BE2C (cell line): Measurements from ENCODE around the gene AKAP13.

Experiments used
- DNase-seq: peaks from one replicate; pipeline ENCODE4 v3.0.0-alpha.2; 2020
- H3K27me3 ChIP-seq: fragments of 250-450 bp; sonication (Bioruptor Pico); 2 replicates; pipeline ENCODE4 v1.5.1; 2020; ENCODE audit warnings: mild to moderate bottlenecking
- H3K36me3 ChIP-seq: fragments of 250-450 bp; sonication (Bioruptor Pico); 2 replicates; pipeline ENCODE4 v1.5.1; 2020; ENCODE audit warnings: mild to moderate bottlenecking
- H3K4me1 ChIP-seq: fragments of 250-450 bp; sonication (Bioruptor Pico); 2 replicates; pipeline ENCODE4 v1.5.1; 2020
- H3K4me3 ChIP-seq: 2 replicates; pipeline ENCODE4 v1.5.1; 2011; ENCODE audit warnings: low read depth, low read length
- H3K9me3 ChIP-seq: fragments of 250-450 bp; sonication (Bioruptor Pico); 2 replicates; pipeline ENCODE4 v1.5.1; 2020
- CTCF ChIP-seq: IDR thresholded peaks from 2 replicates; pipeline ENCODE4 v1.5.1; 2012; ENCODE audit warnings: mild to moderate bottlenecking, low read depth, low read length

Gene AKAP13

DNA sequence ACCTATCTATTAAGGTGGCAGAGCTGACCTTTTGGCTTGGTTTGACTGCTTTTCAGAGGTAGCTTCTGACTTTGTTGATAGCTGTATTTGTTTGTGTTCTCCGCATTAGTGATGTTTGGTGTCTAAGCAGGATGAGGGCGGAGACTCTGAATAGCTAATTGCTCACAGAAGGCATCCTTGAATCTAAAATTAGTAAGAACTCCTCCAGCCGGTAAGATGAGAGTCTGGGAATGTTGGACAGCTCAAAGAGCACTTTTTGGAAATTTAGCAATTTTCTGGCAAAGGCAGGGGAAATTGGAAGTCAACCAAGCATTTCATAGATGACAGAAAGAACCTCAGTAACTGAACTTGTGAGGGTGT is 240.3 kb downstream of the AKAP13 start:
- peaks cover 6% of the 10 kb centered on the region; the same call in 1 of the 2 replicates for H3K4me1 ChIP-seq
- no peaks in the 10 kb centered on the region for H3K9me3 ChIP-seq
- no peak for DNase-seq
- no peak for TF ChIP-seq CTCF
- H3K27me3 ChIP-seq = no peaks in the 10 kb centered on the region
- H3K4me3 ChIP-seq = no peak overlapping the region
- no peaks in the 10 kb centered on the region for H3K36me3 ChIP-seq

DNA sequence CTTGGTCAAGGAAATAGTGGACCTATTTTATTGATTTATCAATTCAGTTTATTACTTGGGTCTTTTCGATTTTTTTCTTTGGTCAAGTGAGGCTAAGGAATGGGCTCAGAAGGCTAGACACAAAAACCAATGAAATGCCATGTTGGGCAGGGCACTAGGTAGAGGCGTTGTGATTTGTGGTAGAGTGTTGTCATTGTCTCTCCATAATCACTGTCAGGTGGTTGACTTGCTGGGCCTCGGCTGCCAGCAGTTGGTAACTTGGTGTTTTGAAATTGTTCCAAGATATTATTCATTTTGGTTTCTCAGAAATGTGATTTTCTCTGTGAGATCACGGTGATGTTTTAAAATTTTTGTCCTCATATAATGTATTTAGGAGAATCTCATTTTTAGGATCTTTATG is 240.7 kb downstream of the AKAP13 start:
- Histone ChIP-seq H3K4me3 (no peak overlapping the region), H3K27me3 (no peaks in the 10 kb centered on the region), H3K36me3 (no peaks in the 10 kb centered on the region), H3K9me3 (no peaks in the 10 kb centered on the region), H3K4me1 (peaks cover 2% of the 10 kb centered on the region; the same call in 1 of the 2 replicates)
- TF ChIP-seq CTCF = no peak
- no peak for DNase-seq

DNA sequence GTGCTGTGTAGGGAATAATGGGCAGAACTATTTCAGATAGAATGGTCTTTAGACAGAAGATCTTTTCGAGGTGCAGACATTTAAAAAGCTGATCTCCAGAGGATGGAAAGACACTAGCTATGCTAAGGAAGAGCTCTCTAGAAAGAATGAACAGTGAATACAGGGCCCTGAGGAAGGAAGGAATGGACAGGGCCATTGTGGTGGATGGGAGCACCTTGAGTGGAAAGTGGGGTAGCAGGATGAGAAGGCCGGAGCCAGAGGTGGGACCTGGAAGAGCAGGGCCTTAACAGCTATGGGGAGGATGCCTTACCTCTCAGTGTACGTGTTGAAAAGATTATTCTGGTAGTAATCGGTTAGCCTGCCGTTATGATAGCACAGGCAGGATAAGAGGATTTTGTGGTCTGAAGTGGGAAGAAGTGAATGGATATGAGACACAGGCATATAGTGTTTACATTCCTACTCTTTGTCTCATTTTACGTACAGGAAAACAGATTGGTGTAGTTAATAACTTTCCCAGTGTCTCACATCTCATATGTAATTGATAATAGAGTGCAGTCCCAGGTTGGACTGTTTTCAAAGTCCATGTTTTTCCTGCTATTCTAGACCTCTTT is 241.9 kb downstream of the AKAP13 start:
- no peaks in the 10 kb centered on the region for H3K27me3 ChIP-seq
- no peak for TF ChIP-seq CTCF
- no peak for DNase-seq
- H3K9me3 ChIP-seq = no peaks in the 10 kb centered on the region
- H3K4me1 ChIP-seq = no peaks in the 10 kb centered on the region
- H3K4me3 ChIP-seq = no peak overlapping the region
- H3K36me3 ChIP-seq = no peaks in the 10 kb centered on the region

DNA sequence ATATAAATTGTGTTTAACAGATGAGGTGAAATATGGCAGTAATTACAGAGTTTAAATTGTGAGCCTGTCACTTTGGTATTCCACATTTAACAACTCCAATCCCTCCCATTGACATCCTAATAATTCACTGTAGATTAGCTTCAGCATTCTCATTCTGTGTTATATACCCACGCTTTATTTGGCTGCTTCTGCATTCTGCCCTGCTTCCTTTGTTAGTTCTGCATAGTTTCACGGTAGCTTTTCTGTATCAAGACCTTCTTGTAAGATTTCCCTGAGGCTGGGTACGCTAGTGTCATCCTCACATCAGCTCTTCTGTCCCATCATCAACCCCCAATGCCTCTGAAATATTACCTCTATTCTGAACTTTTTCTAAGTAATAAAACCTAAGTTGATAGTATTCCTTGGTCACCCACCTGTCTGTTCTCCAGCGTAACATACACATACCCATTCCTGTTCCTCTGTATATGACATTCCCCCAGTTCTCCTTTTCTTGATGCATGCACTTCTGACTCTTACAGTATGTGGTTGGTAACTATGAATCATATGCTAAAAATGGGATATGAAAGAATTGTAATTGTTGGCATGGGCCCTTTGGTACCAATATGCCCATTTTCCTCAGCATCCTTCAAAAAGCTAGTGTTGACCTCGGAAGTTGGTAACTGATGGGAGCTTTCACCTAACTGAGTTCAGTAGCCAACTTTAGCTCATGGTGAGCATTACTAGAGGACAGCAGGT is 243.1 kb downstream of the AKAP13 start:
- Histone ChIP-seq H3K4me1 (no peaks in the 10 kb centered on the region), H3K27me3 (no peaks in the 10 kb centered on the region), H3K4me3 (no peak overlapping the region), H3K9me3 (no peaks in the 10 kb centered on the region), H3K36me3 (no peaks in the 10 kb centered on the region)
- no peak for DNase-seq
- TF ChIP-seq CTCF = no peak

DNA sequence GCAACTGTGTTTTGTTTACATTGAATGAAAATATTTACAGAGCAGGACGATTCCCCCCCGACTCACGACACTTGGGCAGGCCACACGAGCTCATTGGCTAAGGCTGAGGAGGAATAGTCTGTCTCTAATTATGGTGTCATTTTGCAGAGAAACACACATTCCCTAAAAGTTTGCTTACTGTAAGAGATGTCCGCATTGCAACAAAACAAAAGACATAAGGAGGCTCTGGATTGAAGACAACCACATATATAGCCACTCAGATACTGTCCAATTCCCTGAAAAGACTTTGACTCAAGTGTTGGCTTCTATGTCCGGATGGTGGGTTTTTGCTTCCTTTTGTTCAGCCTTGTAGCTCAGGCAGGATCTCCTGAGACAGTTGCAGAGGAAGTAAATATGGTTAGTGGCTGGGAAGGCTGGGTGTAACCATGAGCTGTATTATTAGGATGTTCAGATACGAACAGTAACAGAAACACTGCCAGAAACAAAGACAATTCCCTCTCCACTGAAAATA is 243.9 kb downstream of the AKAP13 start:
- H3K9me3 ChIP-seq = no peaks in the 10 kb centered on the region
- H3K36me3 ChIP-seq = no peaks in the 10 kb centered on the region
- H3K4me3 ChIP-seq = no peak overlapping the region
- H3K27me3 ChIP-seq = no peaks in the 10 kb centered on the region
- no peak for TF ChIP-seq CTCF
- no peak for DNase-seq
- H3K4me1 ChIP-seq = no peaks in the 10 kb centered on the region
